ENCODE measurements around the gene ZDHHC3. TPM values are rescaled to one million over a fixed set of nuclear protein-coding genes. Genes with fewer than 3 reads are reported as not detected.

ZDHHC3 gene
- total RNA-seq, 1 experiment from 2014 or later, result 40.1 TPM

GRCh38 chr3:44903751-44904150, 72.2 kb downstream of the ZDHHC3 start:
- H3K27me3 Mint-ChIP-seq (ENCODE audit: insufficient read depth, unreplicated experiment), result no peaks in the 10 kb centered on the region
- CTCF ChIA-PET, result no interaction called here
- H3K4me3 Mint-ChIP-seq (ENCODE audit: unreplicated experiment), result no peak overlapping the region
- POLR2A ChIA-PET, result interaction anchor here (0.8 kb wide), 1 partner anchor 19 kb away, joined by 3 read pairs; no protein-coding TSS in a partner anchor
- no peak overlapping the region for H3K27ac Mint-ChIP-seq (ENCODE audit: low read depth, unreplicated experiment)
- H3K4me1 Mint-ChIP-seq (ENCODE audit: insufficient read depth, unreplicated experiment), result peaks cover 11% of the 10 kb centered on the region
- intact Hi-C loops (cut with micrococcal nuclease), result no loop called here
- DNase-seq (ENCODE audit: unreplicated experiment), result no peak
- TF ChIP-seq, protein P1, sequence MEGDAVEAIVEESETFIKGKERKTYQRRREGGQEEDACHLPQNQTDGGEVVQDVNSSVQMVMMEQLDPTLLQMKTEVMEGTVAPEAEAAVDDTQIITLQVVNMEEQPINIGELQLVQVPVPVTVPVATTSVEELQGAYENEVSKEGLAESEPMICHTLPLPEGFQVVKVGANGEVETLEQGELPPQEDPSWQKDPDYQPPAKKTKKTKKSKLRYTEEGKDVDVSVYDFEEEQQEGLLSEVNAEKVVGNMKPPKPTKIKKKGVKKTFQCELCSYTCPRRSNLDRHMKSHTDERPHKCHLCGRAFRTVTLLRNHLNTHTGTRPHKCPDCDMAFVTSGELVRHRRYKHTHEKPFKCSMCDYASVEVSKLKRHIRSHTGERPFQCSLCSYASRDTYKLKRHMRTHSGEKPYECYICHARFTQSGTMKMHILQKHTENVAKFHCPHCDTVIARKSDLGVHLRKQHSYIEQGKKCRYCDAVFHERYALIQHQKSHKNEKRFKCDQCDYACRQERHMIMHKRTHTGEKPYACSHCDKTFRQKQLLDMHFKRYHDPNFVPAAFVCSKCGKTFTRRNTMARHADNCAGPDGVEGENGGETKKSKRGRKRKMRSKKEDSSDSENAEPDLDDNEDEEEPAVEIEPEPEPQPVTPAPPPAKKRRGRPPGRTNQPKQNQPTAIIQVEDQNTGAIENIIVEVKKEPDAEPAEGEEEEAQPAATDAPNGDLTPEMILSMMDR (IDR thresholded peaks at IDR 0.05; ENCODE audit: unreplicated experiment), result no peak
- BruUV-seq (replicated peaks), result no TSS peak
- no peaks in the 10 kb centered on the region for H3K36me3 Mint-ChIP-seq (ENCODE audit: insufficient read depth, unreplicated experiment)
- H3K9me3 Mint-ChIP-seq (ENCODE audit: unreplicated experiment), result no peaks in the 10 kb centered on the region

GRCh38 chr3:44903314-44903713, 72.7 kb downstream of the ZDHHC3 start:
- no peaks in the 10 kb centered on the region for H3K27me3 Mint-ChIP-seq (ENCODE audit: insufficient read depth, unreplicated experiment)

DNA sequence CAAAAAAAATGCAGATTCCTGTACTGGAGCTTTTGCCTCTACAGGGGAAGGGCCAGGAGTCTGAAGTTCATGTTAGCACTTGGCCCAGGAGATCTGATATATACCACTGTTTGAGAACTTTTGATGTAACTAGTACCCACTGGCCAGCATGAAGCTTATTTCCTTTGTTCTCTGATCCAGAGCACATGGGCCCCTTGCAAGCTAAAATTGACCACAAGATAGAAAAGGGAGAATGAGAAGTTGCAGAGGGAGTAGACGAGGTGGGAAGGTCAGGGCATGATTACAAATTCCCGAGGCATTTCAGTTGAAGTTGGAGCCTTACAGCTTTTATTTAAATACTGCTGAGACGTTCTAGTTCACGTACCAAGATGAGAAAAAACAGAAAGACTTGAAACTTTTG, 73.3 kb downstream of the ZDHHC3 start:
- Mint-ChIP-seq H3K4me3 (ENCODE audit: unreplicated experiment) (no peak overlapping the region), H3K36me3 (ENCODE audit: insufficient read depth, unreplicated experiment) (no peaks in the 10 kb centered on the region), H3K27me3 (ENCODE audit: insufficient read depth, unreplicated experiment) (no peaks in the 10 kb centered on the region), H3K27ac (ENCODE audit: low read depth, unreplicated experiment) (no peak overlapping the region), H3K9me3 (ENCODE audit: unreplicated experiment) (no peaks in the 10 kb centered on the region), H3K4me1 (ENCODE audit: insufficient read depth, unreplicated experiment) (peaks cover 9% of the 10 kb centered on the region)
- TF ChIP-seq, protein P1 (IDR thresholded peaks at IDR 0.05; ENCODE audit: unreplicated experiment), result no peak
- intact Hi-C loops (cut with micrococcal nuclease), result no loop called here
- DNase-seq (ENCODE audit: unreplicated experiment), result no peak
- ChIA-PET POLR2A (interaction anchor here (1.2 kb wide), 1 partner anchor 9 kb away, joined by 3 read pairs; no protein-coding TSS in a partner anchor), CTCF (no interaction called here)
- BruUV-seq (replicated peaks), result no TSS peak

More at GRCh38 chr3:44903314-44903713, 72.7 kb downstream of the ZDHHC3 start:
- Mint-ChIP-seq H3K9me3 (ENCODE audit: unreplicated experiment) (no peaks in the 10 kb centered on the region), H3K27ac (ENCODE audit: low read depth, unreplicated experiment) (no peak overlapping the region), H3K4me3 (ENCODE audit: unreplicated experiment) (no peak overlapping the region), H3K36me3 (ENCODE audit: insufficient read depth, unreplicated experiment) (no peaks in the 10 kb centered on the region), H3K4me1 (ENCODE audit: insufficient read depth, unreplicated experiment) (peaks cover 11% of the 10 kb centered on the region)
- no TSS peak for BruUV-seq (replicated peaks)
- ChIA-PET POLR2A (no interaction called here), CTCF (no interaction called here)
- intact Hi-C loops (cut with micrococcal nuclease), result no loop called here
- TF ChIP-seq, protein P1 (IDR thresholded peaks at IDR 0.05; ENCODE audit: unreplicated experiment), result no peak
- DNase-seq (ENCODE audit: unreplicated experiment), result no peak

DNA sequence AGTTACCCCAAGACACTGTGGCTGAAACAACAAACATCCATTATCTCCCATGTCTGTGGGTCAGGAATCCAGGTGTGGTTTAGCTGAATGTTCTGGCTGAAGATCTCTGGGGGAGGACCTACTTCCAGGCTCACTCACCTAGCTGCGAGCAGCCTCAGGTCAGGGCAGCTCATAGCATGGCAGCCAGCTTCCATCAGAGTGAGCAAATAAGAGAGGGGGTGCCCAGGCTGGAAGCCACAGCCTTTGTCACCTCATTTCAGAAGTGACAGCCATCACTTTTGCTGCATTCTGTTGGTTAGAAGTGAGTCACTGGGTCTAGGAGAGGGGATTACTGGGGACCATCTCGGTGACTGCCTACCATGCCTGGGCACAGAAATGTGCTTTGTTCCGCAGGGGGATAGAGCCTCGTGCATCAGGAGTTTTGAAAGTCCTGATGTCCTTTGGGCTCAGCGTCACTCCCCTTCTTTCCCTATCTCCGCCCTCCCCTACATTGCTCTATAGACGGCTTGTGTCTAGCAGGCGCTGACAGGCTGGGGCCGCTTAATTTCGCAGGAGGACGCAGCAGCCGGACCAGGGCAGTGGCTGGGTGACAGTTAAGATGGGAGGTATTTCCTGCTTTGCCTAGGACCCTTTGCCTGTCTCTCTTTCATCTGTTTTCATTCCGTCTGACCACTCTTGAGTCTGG, 76.1 kb downstream of the ZDHHC3 start:
- H3K27me3 Mint-ChIP-seq (ENCODE audit: insufficient read depth, unreplicated experiment), result no peaks in the 10 kb centered on the region
- DNase-seq (ENCODE audit: unreplicated experiment), result no peak
- intact Hi-C loops (cut with micrococcal nuclease), result no loop called here
- H3K27ac Mint-ChIP-seq (ENCODE audit: low read depth, unreplicated experiment), result peak overlapping the region; percentile 39
- H3K9me3 Mint-ChIP-seq (ENCODE audit: unreplicated experiment), result no peaks in the 10 kb centered on the region
- TF ChIP-seq, protein P1 (IDR thresholded peaks at IDR 0.05; ENCODE audit: unreplicated experiment), result no peak
- no peaks in the 10 kb centered on the region for H3K4me1 Mint-ChIP-seq (ENCODE audit: insufficient read depth, unreplicated experiment)
- no peak overlapping the region for H3K4me3 Mint-ChIP-seq (ENCODE audit: unreplicated experiment)
- CTCF ChIA-PET, result interaction anchor here (0.6 kb wide), 1 partner anchor 139 kb away, joined by 3 read pairs; the partner anchor contains the start of gene KIAA1143
- POLR2A ChIA-PET, result interaction anchor here (1.7 kb wide), 1 partner anchor 13 kb away, joined by 4 read pairs; no protein-coding TSS in a partner anchor
- no peaks in the 10 kb centered on the region for H3K36me3 Mint-ChIP-seq (ENCODE audit: insufficient read depth, unreplicated experiment)
- BruUV-seq (replicated peaks), result no TSS peak

All from MCF 10A (cell line).